Esophagus (tissue), 2 donors: ENCODE results near the gene LIG4. TPM values are rescaled to one million over a fixed set of nuclear protein-coding genes. Genes with fewer than 3 reads are reported as not detected.

Experiments
- H3K27ac ChIP-seq, 2 donors: one replicate each; pipeline ENCODE4 v1.5.1; 2013; ENCODE audit warnings: low read depth in 2 of 2, mild to moderate bottlenecking in 2 of 2, inconsistent platforms in 1 of 2, low read length in 1 of 2, moderate library complexity in 1 of 2
- H3K27me3 ChIP-seq, 2 donors: one replicate each; pipeline ENCODE4 v1.6.1; 2013; ENCODE audit warnings: low read length in 2 of 2, control low read depth in 1 of 2, mild to moderate bottlenecking in 1 of 2; ENCODE audit not compliant: insufficient read depth in 2 of 2, control insufficient read depth in 1 of 2
- H3K36me3 ChIP-seq, 2 donors: one replicate each; pipeline ENCODE4 v1.6.1; 2013; ENCODE audit warnings: low read length in 1 of 2; ENCODE audit not compliant: control insufficient read depth in 2 of 2, insufficient read depth in 2 of 2
- H3K4me1 ChIP-seq, 2 donors: one replicate each; pipeline ENCODE4 v1.6.1; 2013; ENCODE audit warnings: low read length in 1 of 2; ENCODE audit not compliant: control insufficient read depth in 2 of 2, insufficient read depth in 2 of 2
- H3K4me3 ChIP-seq, 2 donors: one replicate each; pipeline ENCODE4 v1.5.1; 2013; ENCODE audit warnings: low read length in 2 of 2, mild to moderate bottlenecking in 2 of 2, low read depth in 1 of 2, moderate library complexity in 1 of 2
- H3K9me3 ChIP-seq, 2 donors: one replicate each; pipeline ENCODE4 v1.6.1; 2013; ENCODE audit warnings: mild to moderate bottlenecking in 2 of 2, low read depth in 1 of 2, low read length in 1 of 2, moderate library complexity in 1 of 2; ENCODE audit not compliant: control insufficient read depth in 2 of 2, insufficient read depth in 1 of 2
- WGBS, 2 donors: extraction: QIAGEN DNeasy Blood & Tissue Kit; methylation state at CpG; one replicate each; pipeline ENCODE4 v1.1.7; 2013; 5-methylcytosine and 5-hydroxymethylcytosine counted together
- polyA plus RNA-seq, 2 donors: library from polyadenylated mRNA; stranded (reverse); fragments of 200-250 nt; gene quantifications; one replicate each; pipeline ENCODE4 v1.2.3, GENCODE V29; 2013
- donor health status: healthy with polysubstance abuse.
- donor health status: Bipolar disorder and iron deficiency.

The LIG4 gene
- polyA plus RNA-seq, 2 donors, result 3.3 to 5.2 TPM

DNA sequence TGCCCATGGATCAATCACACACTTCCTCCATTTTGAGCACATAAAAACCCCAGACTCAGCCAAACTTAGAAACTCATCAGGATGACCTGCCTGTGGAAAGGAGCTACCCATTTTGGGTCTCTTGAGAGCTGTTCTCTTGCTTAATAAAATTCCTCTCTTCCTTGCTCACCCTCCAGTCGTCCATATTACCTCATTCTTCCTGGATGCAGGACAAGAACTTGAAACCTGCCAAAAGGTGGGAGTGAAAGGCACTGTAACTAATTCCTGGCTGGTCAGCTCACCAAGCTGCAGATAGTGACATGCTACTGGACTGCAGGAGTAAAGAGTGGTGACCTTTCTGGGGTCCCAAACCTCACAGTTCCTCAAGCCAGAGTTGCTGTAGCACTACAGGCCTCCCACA lies 20.2 kb downstream of the LIG4 start:
- peaks cover 0 to 5% of the 10 kb centered on the region in 2 donors for H3K4me1 ChIP-seq
- H3K27ac ChIP-seq, result no peak overlapping the region
- H3K4me3 ChIP-seq, result no peak overlapping the region
- no peaks in the 10 kb centered on the region for H3K36me3 ChIP-seq
- 18 to 27% methylated on average over 1 of the region's 1 CpG for WGBS, 2 donors
- H3K9me3 ChIP-seq, result peaks cover 8% of the 10 kb centered on the region in 2 donors
- H3K27me3 ChIP-seq, result no peaks in the 10 kb centered on the region

DNA sequence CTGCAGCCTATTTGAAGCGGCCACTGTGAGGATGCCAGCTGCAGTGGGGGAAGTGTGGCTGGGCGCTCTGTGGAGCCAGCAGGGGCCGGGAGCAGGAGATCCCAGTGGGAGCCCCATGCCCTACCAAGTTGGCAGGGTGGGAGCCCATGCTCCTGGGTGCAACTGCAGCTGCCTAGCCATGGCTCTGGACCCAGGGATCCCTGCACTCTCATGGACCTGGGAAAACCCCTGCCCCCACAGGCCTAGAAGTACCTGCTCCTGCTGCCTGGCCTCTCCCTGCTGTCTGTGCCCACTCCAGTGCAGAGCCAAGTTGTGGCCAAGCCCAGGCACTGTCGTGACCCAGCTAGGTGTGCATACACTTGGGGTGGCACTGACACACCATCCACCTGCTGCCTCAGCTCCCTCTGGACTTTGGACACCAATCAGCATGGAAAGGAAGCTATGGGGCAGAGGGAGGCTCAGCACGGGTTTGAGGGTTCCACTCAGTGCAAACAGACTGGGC lies 20.9 kb downstream of the LIG4 start:
- Histone ChIP-seq H3K27ac (no peak overlapping the region), H3K4me1 (peaks cover 0 to 5% of the 10 kb centered on the region in 2 donors), H3K4me3 (no peak overlapping the region), H3K27me3 (no peaks in the 10 kb centered on the region), H3K36me3 (no peaks in the 10 kb centered on the region), H3K9me3 (peaks cover 8% of the 10 kb centered on the region in 2 donors)
- 79 to 86% methylated on average over 5 of the region's 5 CpGs for WGBS, 2 donors

DNA sequence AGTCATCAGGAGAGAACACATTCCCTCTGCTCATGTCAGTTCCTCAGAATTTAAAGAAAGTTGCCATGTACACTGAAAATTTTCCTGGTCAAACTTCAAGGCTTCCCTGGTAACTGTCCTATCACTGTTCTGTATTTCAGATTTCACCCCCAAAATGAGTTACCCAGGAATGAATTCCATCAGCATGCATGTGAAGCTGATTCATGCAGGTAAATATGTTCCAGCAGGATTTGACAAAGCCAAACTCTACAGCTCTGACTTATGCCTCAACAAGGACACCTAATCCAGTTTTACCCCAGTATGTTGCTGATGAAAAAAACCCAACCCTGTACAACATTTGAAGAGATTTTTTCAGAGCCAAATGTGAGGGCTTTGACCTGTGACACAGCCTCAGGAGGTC lies 21.5 kb downstream of the LIG4 start:
- no peak overlapping the region for H3K4me3 ChIP-seq
- H3K9me3 ChIP-seq, result peaks cover 8% of the 10 kb centered on the region in 2 donors
- H3K27me3 ChIP-seq, result no peaks in the 10 kb centered on the region
- H3K4me1 ChIP-seq, result peaks cover 0 to 5% of the 10 kb centered on the region in 2 donors
- H3K27ac ChIP-seq, result no peak overlapping the region
- no peaks in the 10 kb centered on the region for H3K36me3 ChIP-seq

DNA sequence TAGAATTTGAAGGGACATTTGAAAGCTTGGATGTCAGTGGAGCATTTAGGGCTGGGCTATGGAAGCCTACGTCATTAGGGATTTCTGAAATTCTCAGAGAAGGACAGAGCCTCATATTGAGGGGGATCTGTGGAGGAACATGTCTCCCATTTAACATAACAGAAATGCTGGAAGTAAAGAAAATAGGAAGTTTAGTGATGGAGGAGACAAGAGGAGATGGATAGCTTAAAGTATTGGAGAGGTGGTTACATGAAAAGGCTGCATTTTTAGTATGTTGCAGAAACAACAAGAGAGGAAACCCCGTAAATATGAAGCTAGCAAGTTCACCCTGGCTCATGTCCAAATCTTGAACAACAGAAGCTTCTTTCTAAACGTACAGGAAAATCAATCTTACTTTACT lies 24.4 kb downstream of the LIG4 start:
- H3K36me3 ChIP-seq, result no peaks in the 10 kb centered on the region
- H3K4me1 ChIP-seq, result peaks cover 0 to 5% of the 10 kb centered on the region in 2 donors
- peaks cover 8% of the 10 kb centered on the region in 2 donors for H3K9me3 ChIP-seq
- H3K27me3 ChIP-seq, result no peaks in the 10 kb centered on the region
- H3K27ac ChIP-seq, result no peak overlapping the region
- 39 to 41% methylated on average over 3 of the region's 3 CpGs for WGBS, 2 donors
- H3K4me3 ChIP-seq, result no peak overlapping the region

DNA sequence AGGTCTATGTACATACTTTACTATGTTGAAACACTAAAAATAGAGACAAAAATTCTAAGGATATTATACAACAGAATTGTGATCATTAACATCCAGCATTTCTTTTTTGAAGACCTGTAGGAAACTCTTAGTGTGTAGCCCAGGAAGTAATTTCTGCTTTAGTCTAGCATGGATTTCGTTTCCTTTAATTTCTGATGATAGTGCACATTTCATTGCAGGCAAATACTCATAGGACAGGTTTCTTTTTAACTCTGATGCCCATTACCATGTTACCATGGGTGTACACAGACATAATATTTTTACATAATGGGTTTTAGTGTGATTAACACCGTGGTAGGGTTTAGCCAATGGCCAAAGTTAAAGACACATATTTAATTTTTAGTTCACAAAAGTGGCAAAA lies 27.1 kb downstream of the LIG4 start:
- Histone ChIP-seq H3K27me3 (no peaks in the 10 kb centered on the region), H3K9me3 (no peaks in the 10 kb centered on the region), H3K36me3 (no peaks in the 10 kb centered on the region), H3K4me3 (no peak overlapping the region), H3K27ac (no peak overlapping the region), H3K4me1 (no peaks in the 10 kb centered on the region)
- 60 to 62% methylated on average over 2 of the region's 2 CpGs for WGBS, 2 donors

DNA sequence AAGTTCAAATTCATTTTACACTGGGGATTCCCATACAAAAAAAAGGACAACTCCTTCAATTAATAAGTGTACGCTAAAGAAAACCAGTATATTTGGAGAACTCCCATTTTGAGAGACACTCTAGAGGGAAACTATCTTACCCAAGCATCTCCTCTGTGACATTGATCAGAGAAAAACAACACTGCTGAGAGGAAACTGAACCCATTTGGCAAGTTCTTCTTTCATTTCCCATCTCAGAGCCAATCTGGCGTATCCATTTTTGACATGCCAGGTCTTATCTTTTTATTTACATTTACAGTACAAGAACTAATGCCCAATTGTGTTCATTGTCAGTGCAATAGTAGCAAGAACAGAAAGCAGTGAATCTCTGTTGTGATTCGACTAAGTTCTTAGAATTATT lies 30.1 kb downstream of the LIG4 start:
- no peaks in the 10 kb centered on the region for H3K9me3 ChIP-seq
- H3K36me3 ChIP-seq, result no peaks in the 10 kb centered on the region
- WGBS, 2 donors, result 55 to 71% methylated on average over 3 of the region's 3 CpGs
- H3K4me3 ChIP-seq, result no peak overlapping the region
- H3K27ac ChIP-seq, result no peak overlapping the region
- H3K4me1 ChIP-seq, result no peaks in the 10 kb centered on the region
- H3K27me3 ChIP-seq, result no peaks in the 10 kb centered on the region

DNA sequence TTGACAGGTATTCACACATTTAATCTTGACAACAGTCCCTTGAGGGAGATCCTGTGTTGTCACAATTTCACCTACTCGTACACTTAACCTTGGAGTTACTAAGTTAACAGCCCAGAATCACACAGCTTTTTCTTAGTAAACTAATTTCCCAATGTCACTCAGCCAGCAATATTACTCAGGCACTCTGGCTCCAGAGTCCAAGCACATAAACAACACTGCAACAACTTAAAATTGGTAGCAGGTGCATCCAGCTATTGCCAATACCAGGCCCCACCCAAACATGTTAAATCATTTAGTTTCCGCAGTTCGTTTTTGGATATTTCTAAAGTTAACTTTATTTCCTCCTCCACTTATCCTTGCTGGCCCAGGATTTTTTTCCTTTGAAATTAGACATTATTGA lies 32.7 kb downstream of the LIG4 start:
- Histone ChIP-seq H3K36me3 (no peaks in the 10 kb centered on the region), H3K4me1 (no peaks in the 10 kb centered on the region), H3K4me3 (no peak overlapping the region), H3K9me3 (no peaks in the 10 kb centered on the region), H3K27ac (no peak overlapping the region), H3K27me3 (no peaks in the 10 kb centered on the region)
- 58 to 72% methylated on average over 3 of the region's 3 CpGs for WGBS, 2 donors

DNA sequence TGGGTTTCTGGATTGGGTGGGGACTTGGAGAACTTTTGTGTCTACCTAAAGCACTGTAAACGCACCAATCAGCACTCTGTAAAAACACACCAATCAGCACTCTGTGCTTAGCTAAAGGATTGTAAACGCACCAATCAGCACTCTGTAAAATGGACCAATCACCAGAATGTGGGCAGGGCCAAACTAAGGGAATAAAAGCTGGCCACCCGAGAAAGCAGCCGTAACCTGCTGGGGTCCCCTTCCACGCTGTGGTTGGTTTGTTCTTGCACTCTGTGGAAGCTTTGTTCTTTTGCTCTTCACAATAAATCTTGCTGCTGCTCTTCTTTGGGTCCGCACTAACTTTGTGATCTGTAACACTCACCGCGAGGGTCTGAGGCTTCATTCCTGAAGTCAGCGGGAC lies 37.3 kb downstream of the LIG4 start:
- peaks cover 0 to 2% of the 10 kb centered on the region in 2 donors for H3K9me3 ChIP-seq
- H3K4me3 ChIP-seq, result no peak overlapping the region
- WGBS, 2 donors, result 85 to 86% methylated on average over 9 of the region's 9 CpGs
- no peaks in the 10 kb centered on the region for H3K4me1 ChIP-seq
- H3K36me3 ChIP-seq, result no peaks in the 10 kb centered on the region
- H3K27ac ChIP-seq, result no peak overlapping the region
- H3K27me3 ChIP-seq, result no peaks in the 10 kb centered on the region

DNA sequence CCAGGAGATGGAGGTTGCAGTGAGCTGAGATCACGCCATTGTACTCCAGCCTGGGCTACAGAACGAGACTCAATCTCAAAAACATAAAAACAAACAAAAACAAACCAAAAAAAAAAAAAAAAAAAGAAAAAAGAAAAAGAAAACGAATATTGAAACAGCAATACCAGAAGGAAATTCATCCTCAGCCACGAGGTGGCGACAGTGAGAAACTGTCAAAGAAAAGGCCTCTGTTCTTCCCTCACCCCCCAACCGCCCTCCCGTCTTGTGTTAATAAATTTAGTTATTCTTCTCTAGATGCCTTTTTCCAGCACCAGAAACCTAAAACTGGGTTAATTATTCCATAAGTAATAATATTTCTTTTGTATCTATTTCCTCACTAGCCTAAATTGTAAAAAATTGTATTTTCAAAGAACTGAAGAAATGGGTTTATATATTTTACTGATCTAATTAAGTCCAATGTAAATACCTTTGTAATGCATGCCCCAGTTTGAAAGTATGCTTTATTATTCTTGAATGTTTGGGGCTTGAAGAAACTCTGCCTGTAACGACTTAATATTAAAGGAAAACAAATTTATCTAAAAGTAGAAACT lies 38.6 kb downstream of the LIG4 start:
- peaks cover 0 to 2% of the 10 kb centered on the region in 2 donors for H3K9me3 ChIP-seq
- no peak overlapping the region for H3K27ac ChIP-seq
- 50 to 57% methylated on average over 8 of the region's 8 CpGs for WGBS, 2 donors
- no peak overlapping the region for H3K4me3 ChIP-seq
- H3K27me3 ChIP-seq, result no peaks in the 10 kb centered on the region
- H3K4me1 ChIP-seq, result no peaks in the 10 kb centered on the region
- no peaks in the 10 kb centered on the region for H3K36me3 ChIP-seq

DNA sequence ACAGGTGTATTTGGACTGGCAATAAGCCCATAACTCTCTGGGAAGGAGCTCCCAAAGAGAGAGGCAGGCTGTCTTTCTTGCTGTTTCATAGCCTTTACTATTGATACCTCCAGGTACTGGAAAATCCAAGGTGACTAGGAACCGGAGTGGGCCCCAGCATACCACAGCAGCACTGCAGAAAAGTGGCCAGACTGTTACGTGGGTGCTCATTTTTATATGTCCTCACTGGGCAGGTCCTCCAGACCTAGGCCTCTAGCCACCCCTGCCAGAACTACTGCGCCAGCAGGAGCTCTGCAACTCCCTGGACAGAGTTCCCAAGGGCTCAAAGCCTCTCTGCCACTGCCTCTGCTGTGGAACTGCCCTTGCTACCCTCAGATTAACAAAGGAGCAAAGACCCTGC lies 46.4 kb downstream of the LIG4 start:
- WGBS, 2 donors, result 87% methylated on average over 3 of the region's 3 CpGs
- Histone ChIP-seq H3K4me1 (no peaks in the 10 kb centered on the region), H3K9me3 (peaks cover 4 to 7% of the 10 kb centered on the region in 2 donors), H3K36me3 (no peaks in the 10 kb centered on the region), H3K4me3 (no peak overlapping the region), H3K27ac (no peak overlapping the region), H3K27me3 (no peaks in the 10 kb centered on the region)
